SU-DHL-6 (cell line): ENCODE measurements around the gene PDGFC.

Experiments
- H2AFZ ChIP-seq: fragments of 200-600 bp; sonication (generic); 2 replicates; pipeline ENCODE4 v1.6.1; 2014; ENCODE audit warnings: low read depth, mild to moderate bottlenecking, moderate library complexity, mixed read lengths, antibody characterized with exemption, low read length; ENCODE audit not compliant: severe bottlenecking
- H3F3A ChIP-seq: fragments of 200-600 bp; shearing (Covaris generic); 2 replicates; pipeline ENCODE4 v1.6.0; 2016; ENCODE audit warnings: antibody characterized with exemption, mild to moderate bottlenecking; ENCODE audit not compliant: insufficient read depth
- H3K27ac ChIP-seq: fragments of 200-600 bp; sonication (generic); 2 replicates; pipeline ENCODE4 v1.5.1; 2016; ENCODE audit warnings: low read depth, mild to moderate bottlenecking, low read length, moderate library complexity, mixed read lengths
- H3K27me3 ChIP-seq: fragments of 200-600 bp; sonication (generic), shearing (Covaris generic); 2 replicates; pipeline ENCODE4 v1.6.0; 2014; ENCODE audit warnings: mild to moderate bottlenecking, low read length
- H3K36me3 ChIP-seq: fragments of 200-600 bp; sonication (generic); 2 replicates; pipeline ENCODE4 v1.6.1; 2014; ENCODE audit warnings: mild to moderate bottlenecking, low read length, mixed read lengths
- H3K4me2 ChIP-seq: fragments of 300-600, 200-600 bp; shearing (Covaris generic), sonication (generic); 2 replicates; pipeline ENCODE4 v1.6.0; 2014; ENCODE audit warnings: low read length, low read depth, mild to moderate bottlenecking; ENCODE audit not compliant: poor library complexity, severe bottlenecking
- H3K4me3 ChIP-seq: fragments of 200-600 bp; sonication (generic); 2 replicates; pipeline ENCODE4 v1.5.1; 2014; ENCODE audit warnings: antibody characterized with exemption, low read length, mild to moderate bottlenecking, mixed read lengths; ENCODE audit not compliant: insufficient read depth, poor library complexity, severe bottlenecking
- H3K79me2 ChIP-seq: fragments of 200-600 bp; sonication (generic); 2 replicates; pipeline ENCODE4 v1.6.1; 2014; ENCODE audit warnings: mild to moderate bottlenecking, low read length, moderate library complexity; ENCODE audit not compliant: insufficient read depth
- H3K9ac ChIP-seq: fragments of 200-600 bp; sonication (generic); 2 replicates; pipeline ENCODE4 v1.7.0; 2014; ENCODE audit warnings: mild to moderate bottlenecking, low read length
- H3K9me2 ChIP-seq: fragments of 200-600 bp; sonication (generic); replicated peaks from 2 replicates; pipeline ENCODE4 v1.6.1; 2014; ENCODE audit warnings: low read length; ENCODE audit not compliant: insufficient read depth
- H3K9me3 ChIP-seq: fragments of 200-600 bp; sonication (generic); 2 replicates; pipeline ENCODE4 v1.6.1; 2014; ENCODE audit warnings: low read length, mixed read lengths; ENCODE audit not compliant: insufficient read depth
- H4K20me1 ChIP-seq: fragments of 200-600 bp; sonication (generic); 2 replicates; pipeline ENCODE4 v1.6.1; 2014; ENCODE audit warnings: low read depth, mild to moderate bottlenecking, antibody characterized with exemption, low read length, moderate library complexity, mixed read lengths
- EZH2phosphoT487 ChIP-seq: fragments of 200-600 bp; sonication (generic), shearing (Covaris generic); conservative IDR thresholded peaks from 2 replicates; pipeline ENCODE4 v1.6.1; 2018; ENCODE audit warnings: mild to moderate bottlenecking, antibody characterized with exemption, low read length, moderate library complexity, mixed read lengths
- TF ChIP-seq, protein P1 (sequence below): fragments of 200-600 bp; sonication (generic); IDR thresholded peaks from one replicate; pipeline ENCODE4 v1.5.1; 2017; ENCODE audit warnings: antibody characterized with exemption, mild to moderate bottlenecking, low read length, moderate library complexity; ENCODE audit not compliant: insufficient read depth, poor library complexity, severe bottlenecking

The PDGFC gene

DNA sequence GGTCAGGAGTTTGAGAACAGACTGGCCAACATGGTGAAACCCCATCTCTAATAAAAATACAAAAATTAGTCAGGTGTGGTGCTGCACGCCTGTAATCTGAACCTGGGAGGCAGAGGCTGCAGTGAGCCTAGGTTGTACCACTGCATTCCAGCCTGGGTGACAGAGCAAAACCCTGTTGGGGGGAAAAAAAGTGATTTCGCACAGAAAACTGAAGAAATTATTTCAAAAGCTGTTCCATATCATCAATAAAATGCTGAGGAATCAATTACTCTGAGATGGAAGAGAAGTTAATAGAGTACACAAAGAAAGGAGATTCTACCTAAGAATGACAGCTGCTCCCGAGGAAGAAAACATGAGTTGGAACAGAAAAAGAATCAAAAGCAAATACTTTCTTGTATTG is 95.9 kb downstream of the PDGFC start:
- no peaks in the 10 kb centered on the region for H3K9me3 ChIP-seq
- no peaks in the 10 kb centered on the region for H3K27me3 ChIP-seq

DNA sequence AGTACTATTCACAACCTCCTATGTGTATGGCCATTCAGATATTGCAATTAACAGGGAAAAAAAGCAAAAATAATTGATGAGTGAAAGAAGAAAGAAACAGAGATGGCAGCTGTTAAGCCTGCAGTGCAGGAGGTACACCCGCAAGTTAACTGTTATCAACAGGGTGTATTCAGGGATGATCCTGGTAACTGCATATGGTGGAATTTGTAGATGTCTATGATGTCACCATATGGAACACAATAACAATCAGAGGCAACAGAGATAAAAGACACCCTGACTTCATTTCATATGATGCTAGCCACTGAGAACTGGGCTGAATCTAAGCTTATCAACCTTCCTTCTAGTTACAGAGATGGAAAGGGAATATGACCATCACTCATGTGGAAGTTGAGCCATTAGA is 96.5 kb downstream of the PDGFC start:
- no peak for TF ChIP-seq EZH2phosphoT487
- TF ChIP-seq, protein P1, sequence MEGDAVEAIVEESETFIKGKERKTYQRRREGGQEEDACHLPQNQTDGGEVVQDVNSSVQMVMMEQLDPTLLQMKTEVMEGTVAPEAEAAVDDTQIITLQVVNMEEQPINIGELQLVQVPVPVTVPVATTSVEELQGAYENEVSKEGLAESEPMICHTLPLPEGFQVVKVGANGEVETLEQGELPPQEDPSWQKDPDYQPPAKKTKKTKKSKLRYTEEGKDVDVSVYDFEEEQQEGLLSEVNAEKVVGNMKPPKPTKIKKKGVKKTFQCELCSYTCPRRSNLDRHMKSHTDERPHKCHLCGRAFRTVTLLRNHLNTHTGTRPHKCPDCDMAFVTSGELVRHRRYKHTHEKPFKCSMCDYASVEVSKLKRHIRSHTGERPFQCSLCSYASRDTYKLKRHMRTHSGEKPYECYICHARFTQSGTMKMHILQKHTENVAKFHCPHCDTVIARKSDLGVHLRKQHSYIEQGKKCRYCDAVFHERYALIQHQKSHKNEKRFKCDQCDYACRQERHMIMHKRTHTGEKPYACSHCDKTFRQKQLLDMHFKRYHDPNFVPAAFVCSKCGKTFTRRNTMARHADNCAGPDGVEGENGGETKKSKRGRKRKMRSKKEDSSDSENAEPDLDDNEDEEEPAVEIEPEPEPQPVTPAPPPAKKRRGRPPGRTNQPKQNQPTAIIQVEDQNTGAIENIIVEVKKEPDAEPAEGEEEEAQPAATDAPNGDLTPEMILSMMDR: no peak
- no peaks in the 10 kb centered on the region for H3K79me2 ChIP-seq

More for the DNA sequence above, 95.9 kb downstream of the PDGFC start:
- H3K4me3 ChIP-seq: no peak overlapping the region
- H3F3A ChIP-seq: no peaks in the 10 kb centered on the region
- no peaks in the 10 kb centered on the region for H3K9me2 ChIP-seq
- no peak overlapping the region for H3K27ac ChIP-seq
- no peaks in the 10 kb centered on the region for H4K20me1 ChIP-seq
- no peaks in the 10 kb centered on the region for H3K79me2 ChIP-seq
- no peak overlapping the region for H3K9ac ChIP-seq
- no peaks in the 10 kb centered on the region for H3K36me3 ChIP-seq
- H3K4me2 ChIP-seq: no peak overlapping the region
- no peak for TF ChIP-seq EZH2phosphoT487
- TF ChIP-seq, protein P1: no peak
- no peak overlapping the region for H2AFZ ChIP-seq

DNA sequence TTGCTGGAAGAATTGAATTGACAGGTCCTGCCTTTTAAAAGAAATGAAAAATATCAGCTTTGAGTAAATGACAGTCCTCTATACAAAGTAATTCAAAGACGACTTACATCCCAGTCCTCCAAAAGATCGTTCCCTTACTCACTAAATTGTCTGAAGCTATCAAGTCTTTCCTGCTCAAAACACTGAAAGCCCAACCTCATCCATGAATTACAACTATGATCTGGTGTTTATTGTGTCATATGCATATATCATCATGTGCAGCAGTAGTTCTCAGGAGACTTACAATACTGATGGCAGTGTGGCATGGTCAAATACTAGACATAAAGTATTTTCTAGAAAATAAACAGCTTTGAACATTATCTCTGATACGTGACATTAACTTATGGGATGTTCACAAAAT is 97.8 kb downstream of the PDGFC start:
- Histone ChIP-seq H3K27me3 (no peaks in the 10 kb centered on the region), H3F3A (no peaks in the 10 kb centered on the region), H3K9me3 (no peaks in the 10 kb centered on the region), H3K9me2 (no peaks in the 10 kb centered on the region), H3K9ac (no peak overlapping the region), H4K20me1 (no peaks in the 10 kb centered on the region), H3K36me3 (no peaks in the 10 kb centered on the region), H2AFZ (no peak overlapping the region), H3K4me2 (no peak overlapping the region), H3K79me2 (no peaks in the 10 kb centered on the region), H3K4me3 (no peak overlapping the region), H3K27ac (no peak overlapping the region)
- no peak for TF ChIP-seq EZH2phosphoT487
- TF ChIP-seq, protein P1: no peak

More for the DNA sequence above, 96.5 kb downstream of the PDGFC start:
- H3K4me2 ChIP-seq: no peak overlapping the region
- no peak overlapping the region for H3K27ac ChIP-seq
- H3K9me3 ChIP-seq: no peaks in the 10 kb centered on the region
- H4K20me1 ChIP-seq: no peaks in the 10 kb centered on the region
- no peaks in the 10 kb centered on the region for H3K36me3 ChIP-seq
- H3F3A ChIP-seq: no peaks in the 10 kb centered on the region
- H3K4me3 ChIP-seq: no peak overlapping the region
- no peak overlapping the region for H2AFZ ChIP-seq
- H3K9ac ChIP-seq: no peak overlapping the region
- H3K9me2 ChIP-seq: no peaks in the 10 kb centered on the region
- H3K27me3 ChIP-seq: no peaks in the 10 kb centered on the region

DNA sequence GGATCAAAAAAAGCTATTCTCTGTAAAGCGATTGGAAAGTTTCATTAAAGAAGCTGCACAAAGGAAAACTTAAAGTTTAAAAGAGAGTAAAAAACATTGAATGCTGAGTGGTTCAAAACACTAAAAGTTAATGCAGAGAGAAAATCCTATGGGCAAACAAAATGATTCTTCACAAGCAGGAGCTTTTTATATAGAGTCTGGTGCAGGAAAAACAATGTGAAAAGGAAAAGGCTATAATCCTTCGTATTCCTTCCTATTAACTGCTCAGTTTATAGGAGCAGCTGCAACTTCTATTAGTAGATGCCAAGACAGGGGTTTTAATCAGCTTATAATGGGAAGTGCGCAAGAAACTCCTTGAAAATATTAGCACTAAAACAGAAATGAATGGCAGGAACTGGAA is 100.7 kb downstream of the PDGFC start:
- Histone ChIP-seq H4K20me1 (no peaks in the 10 kb centered on the region), H2AFZ (no peak overlapping the region), H3K9me3 (no peaks in the 10 kb centered on the region), H3K4me3 (no peak overlapping the region), H3K27ac (no peak overlapping the region), H3K27me3 (no peaks in the 10 kb centered on the region), H3F3A (no peaks in the 10 kb centered on the region), H3K9me2 (no peaks in the 10 kb centered on the region), H3K79me2 (no peaks in the 10 kb centered on the region), H3K9ac (no peak overlapping the region), H3K4me2 (no peak overlapping the region), H3K36me3 (no peaks in the 10 kb centered on the region)
- TF ChIP-seq EZH2phosphoT487: no peak
- TF ChIP-seq, protein P1: no peak
